SK-N-SH treated with all-trans-retinoic acid at 6 μM for 48 hours (cell line): ENCODE data around the gene ACADL.
A peak's percentile ranks its signal among the peaks of the same experiment; 100 is the strongest.

Experiments used
- ATAC-seq: fragments of 200-7000 bp; cut with Tn5 transposase; 3 replicates; pipeline ENCODE4 v1.9.1; 2020; ENCODE audit warnings: mild to moderate bottlenecking, moderate library complexity
- ARNTL ChIP-seq: fragments of 450-650 bp; formaldehyde crosslinking; IDR thresholded peaks from 2 replicates; pipeline ENCODE4 v1.5.0; 2020; ENCODE audit warnings: low read depth, mild to moderate bottlenecking, moderate library complexity, borderline replicate concordance
- BACH2 ChIP-seq: fragments of 250-450 bp; sonication (Bioruptor Pico); IDR thresholded peaks from 2 replicates; pipeline ENCODE4 v1.9.0; 2021; ENCODE audit warnings: mild to moderate bottlenecking, borderline replicate concordance
- CSDC2 ChIP-seq: fragments of 250-450 bp; sonication (Bioruptor Pico); IDR thresholded peaks from 2 replicates; pipeline ENCODE4 v1.5.0; 2020; ENCODE audit warnings: mild to moderate bottlenecking, moderate library complexity
- ESRRG ChIP-seq: fragments of 250-450 bp; sonication (Bioruptor Pico); IDR thresholded peaks from 2 replicates; pipeline ENCODE4 v1.6.1; 2021; ENCODE audit warnings: mild to moderate bottlenecking
- GLIS3 ChIP-seq: fragments of 250-450 bp; sonication (Bioruptor Pico); IDR thresholded peaks from 2 replicates; pipeline ENCODE4 v1.5.0; 2020; ENCODE audit warnings: mild to moderate bottlenecking, moderate library complexity
- ISL1 ChIP-seq: fragments of 250-450 bp; sonication (Bioruptor Pico); IDR thresholded peaks from 2 replicates; pipeline ENCODE4 v2.1.2; 2022; ENCODE audit warnings: mild to moderate bottlenecking, moderate library complexity
- OSR1 ChIP-seq: fragments of 250-450 bp; sonication (Bioruptor Pico); IDR thresholded peaks from 2 replicates; pipeline ENCODE4 v1.8.0; 2022; ENCODE audit warnings: moderate library complexity, mild to moderate bottlenecking, inconsistent platforms
- PATZ1 ChIP-seq: fragments of 250-450 bp; sonication (Bioruptor Pico); IDR thresholded peaks from 2 replicates; pipeline ENCODE4 v1.8.0; 2020; ENCODE audit warnings: mild to moderate bottlenecking, moderate library complexity, borderline replicate concordance
- PPARA ChIP-seq: fragments of 250-450 bp; sonication (Bioruptor Pico); IDR thresholded peaks from 2 replicates; pipeline ENCODE4 v1.5.0; 2020; ENCODE audit warnings: mild to moderate bottlenecking, borderline replicate concordance
- RARB ChIP-seq: fragments of 250-450 bp; sonication (Bioruptor Pico); IDR thresholded peaks from 2 replicates; pipeline ENCODE4 v1.8.0; 2021; ENCODE audit warnings: mild to moderate bottlenecking, moderate library complexity
- SNAI2 ChIP-seq: fragments of 250-450 bp; sonication (Bioruptor Pico); IDR thresholded peaks from 2 replicates; pipeline ENCODE4 v1.5.0; 2020; ENCODE audit warnings: mild to moderate bottlenecking, moderate library complexity
- TCF4 ChIP-seq: fragments of 250-450 bp; sonication (Bioruptor Pico); IDR thresholded peaks from 2 replicates; pipeline ENCODE4 v1.8.0; 2021; ENCODE audit warnings: mild to moderate bottlenecking, moderate library complexity, borderline replicate concordance
- ZC3H10 ChIP-seq: fragments of 250-450 bp; sonication (Bioruptor Pico); IDR thresholded peaks from 2 replicates; pipeline ENCODE4 v1.5.1; 2021; ENCODE audit warnings: mild to moderate bottlenecking, moderate library complexity
- ZFP3 ChIP-seq: fragments of 250-450 bp; sonication (Bioruptor Pico); IDR thresholded peaks from 2 replicates; pipeline ENCODE4 v1.5.0; 2020; ENCODE audit warnings: mild to moderate bottlenecking, moderate library complexity
- ZNF565 ChIP-seq: fragments of 450-650 bp; formaldehyde crosslinking; conservative IDR thresholded peaks from 2 replicates; pipeline ENCODE4 v1.5.0; 2020; ENCODE audit warnings: low read depth, mild to moderate bottlenecking, moderate library complexity
- ZNF70 ChIP-seq: fragments of 450-650 bp; formaldehyde crosslinking; IDR thresholded peaks from 2 replicates; pipeline ENCODE4 v1.5.0; 2020; ENCODE audit warnings: mild to moderate bottlenecking, moderate library complexity
- ZNF8 ChIP-seq: fragments of 450-650 bp; formaldehyde crosslinking; IDR thresholded peaks from 2 replicates; pipeline ENCODE4 v1.5.0; 2020; ENCODE audit warnings: mild to moderate bottlenecking, moderate library complexity
- TF ChIP-seq, protein P1 (sequence below): fragments of 250-450 bp; sonication (Bioruptor Pico); IDR thresholded peaks from 2 replicates; pipeline ENCODE4 v1.8.0; 2021; ENCODE audit warnings: low read depth, mild to moderate bottlenecking, moderate library complexity, borderline replicate concordance
- TF ChIP-seq, protein P2 (sequence below): fragments of 250-450 bp; sonication (Bioruptor Pico); IDR thresholded peaks from 2 replicates; pipeline ENCODE4 v1.5.1; 2020; ENCODE audit warnings: low read depth, mild to moderate bottlenecking, moderate library complexity
- TF ChIP-seq, protein P3 (sequence below): fragments of 250-450 bp; sonication (Bioruptor Pico); IDR thresholded peaks from 2 replicates; pipeline ENCODE4 v1.5.1; 2021; ENCODE audit warnings: mild to moderate bottlenecking, moderate library complexity

Gene ACADL

GRCh38 chr2:210171309-210172218 lies 53.7 kb downstream of the ACADL start, which contains the start of gene KANSL1L:
TSS of gene KANSL1L (minus strand) at chr2:210171409. CDS start at chr2:210154582, 16,827 bp downstream.
- TF ChIP-seq ISL1 (CRISPR knock-in tag) (no peak; the same call in 1 of the 2 replicates), ZNF8 (CRISPR knock-in tag) (no peak), ZNF565 (CRISPR knock-in tag) (no peak), PATZ1 (no peak), ESRRG (CRISPR knock-in tag) (no peak), ZFP3 (CRISPR knock-in tag) (no peak), GLIS3 (no peak), ZNF70 (CRISPR knock-in tag) (no peak), BACH2 (no peak), ARNTL (CRISPR knock-in tag) (no peak), CSDC2 (CRISPR knock-in tag) (no peak), OSR1 (CRISPR knock-in tag) (no peak), ZC3H10 (CRISPR knock-in tag) (no peak), SNAI2 (CRISPR knock-in tag) (no peak), TCF4 (CRISPR knock-in tag) (no peak), PPARA (no peak)
- TF ChIP-seq, protein P1, sequence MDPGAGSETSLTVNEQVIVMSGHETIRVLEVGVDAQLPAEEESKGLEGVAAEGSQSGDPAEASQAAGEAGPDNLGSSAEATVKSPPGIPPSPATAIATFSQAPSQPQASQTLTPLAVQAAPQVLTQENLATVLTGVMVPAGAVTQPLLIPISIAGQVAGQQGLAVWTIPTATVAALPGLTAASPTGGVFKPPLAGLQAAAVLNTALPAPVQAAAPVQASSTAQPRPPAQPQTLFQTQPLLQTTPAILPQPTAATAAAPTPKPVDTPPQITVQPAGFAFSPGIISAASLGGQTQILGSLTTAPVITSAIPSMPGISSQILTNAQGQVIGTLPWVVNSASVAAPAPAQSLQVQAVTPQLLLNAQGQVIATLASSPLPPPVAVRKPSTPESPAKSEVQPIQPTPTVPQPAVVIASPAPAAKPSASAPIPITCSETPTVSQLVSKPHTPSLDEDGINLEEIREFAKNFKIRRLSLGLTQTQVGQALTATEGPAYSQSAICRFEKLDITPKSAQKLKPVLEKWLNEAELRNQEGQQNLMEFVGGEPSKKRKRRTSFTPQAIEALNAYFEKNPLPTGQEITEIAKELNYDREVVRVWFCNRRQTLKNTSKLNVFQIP (CRISPR knock-in tag) = no peak
- TF ChIP-seq, protein P2, sequence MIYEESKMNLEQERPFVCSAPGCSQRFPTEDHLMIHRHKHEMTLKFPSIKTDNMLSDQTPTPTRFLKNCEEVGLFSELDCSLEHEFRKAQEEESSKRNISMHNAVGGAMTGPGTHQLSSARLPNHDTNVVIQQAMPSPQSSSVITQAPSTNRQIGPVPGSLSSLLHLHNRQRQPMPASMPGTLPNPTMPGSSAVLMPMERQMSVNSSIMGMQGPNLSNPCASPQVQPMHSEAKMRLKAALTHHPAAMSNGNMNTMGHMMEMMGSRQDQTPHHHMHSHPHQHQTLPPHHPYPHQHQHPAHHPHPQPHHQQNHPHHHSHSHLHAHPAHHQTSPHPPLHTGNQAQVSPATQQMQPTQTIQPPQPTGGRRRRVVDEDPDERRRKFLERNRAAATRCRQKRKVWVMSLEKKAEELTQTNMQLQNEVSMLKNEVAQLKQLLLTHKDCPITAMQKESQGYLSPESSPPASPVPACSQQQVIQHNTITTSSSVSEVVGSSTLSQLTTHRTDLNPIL (CRISPR knock-in tag) = no peak
- TF ChIP-seq, protein P3, sequence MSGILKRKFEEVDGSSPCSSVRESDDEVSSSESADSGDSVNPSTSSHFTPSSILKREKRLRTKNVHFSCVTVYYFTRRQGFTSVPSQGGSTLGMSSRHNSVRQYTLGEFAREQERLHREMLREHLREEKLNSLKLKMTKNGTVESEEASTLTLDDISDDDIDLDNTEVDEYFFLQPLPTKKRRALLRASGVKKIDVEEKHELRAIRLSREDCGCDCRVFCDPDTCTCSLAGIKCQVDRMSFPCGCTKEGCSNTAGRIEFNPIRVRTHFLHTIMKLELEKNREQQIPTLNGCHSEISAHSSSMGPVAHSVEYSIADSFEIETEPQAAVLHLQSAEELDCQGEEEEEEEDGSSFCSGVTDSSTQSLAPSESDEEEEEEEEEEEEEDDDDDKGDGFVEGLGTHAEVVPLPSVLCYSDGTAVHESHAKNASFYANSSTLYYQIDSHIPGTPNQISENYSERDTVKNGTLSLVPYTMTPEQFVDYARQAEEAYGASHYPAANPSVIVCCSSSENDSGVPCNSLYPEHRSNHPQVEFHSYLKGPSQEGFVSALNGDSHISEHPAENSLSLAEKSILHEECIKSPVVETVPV (CRISPR knock-in tag) = no peak
- ATAC-seq = peak; percentile 86

GRCh38 chr2:210170446-210171303 lies 54.6 kb downstream of the ACADL start:
- TF ChIP-seq ISL1 (CRISPR knock-in tag) = no peak
- TF ChIP-seq PATZ1 = 0 out of 2 replicates have a peak, but pooled peaks have one; percentile 14
- peak; percentile 83 for ATAC-seq

GRCh38 chr2:210170196-210170445 lies 55.1 kb downstream of the ACADL start:
- ATAC-seq = no peak

More at GRCh38 chr2:210170196-210170445, 55.1 kb downstream of the ACADL start:
- TF ChIP-seq RARB (CRISPR knock-in tag) = no peak
- no peak for TF ChIP-seq ZNF8 (CRISPR knock-in tag)
- TF ChIP-seq BACH2 = no peak
- TF ChIP-seq, protein P3 (CRISPR knock-in tag) = no peak
